ENCODE measurements around the gene CTXN1.

- no peak for TF ChIP-seq EZH2 (IDR thresholded peaks at IDR 0.05; ENCODE audit: borderline replicate concordance, low read length)
- no peak for TF ChIP-seq CTCF (conservative IDR thresholded peaks at IDR 0.05 in 1 of 2, IDR thresholded peaks at IDR 0.05 in 1 of 2; ENCODE audit: extremely low read depth in 1 of 2, insufficient read depth in 1 of 2, low read depth in 1 of 2, low read length in 2 of 2)
Measured at GRCh38 chr19:7910321-7911161, 15.4 kb downstream of the CTXN1 start.
